ENCODE data around the gene B4GALT6. TPM values are rescaled to one million over a fixed set of nuclear protein-coding genes. Genes with fewer than 3 reads are reported as not detected.

The B4GALT6 gene
- total RNA-seq, 1 donor from 2014 or later = 3.8 TPM

DNA sequence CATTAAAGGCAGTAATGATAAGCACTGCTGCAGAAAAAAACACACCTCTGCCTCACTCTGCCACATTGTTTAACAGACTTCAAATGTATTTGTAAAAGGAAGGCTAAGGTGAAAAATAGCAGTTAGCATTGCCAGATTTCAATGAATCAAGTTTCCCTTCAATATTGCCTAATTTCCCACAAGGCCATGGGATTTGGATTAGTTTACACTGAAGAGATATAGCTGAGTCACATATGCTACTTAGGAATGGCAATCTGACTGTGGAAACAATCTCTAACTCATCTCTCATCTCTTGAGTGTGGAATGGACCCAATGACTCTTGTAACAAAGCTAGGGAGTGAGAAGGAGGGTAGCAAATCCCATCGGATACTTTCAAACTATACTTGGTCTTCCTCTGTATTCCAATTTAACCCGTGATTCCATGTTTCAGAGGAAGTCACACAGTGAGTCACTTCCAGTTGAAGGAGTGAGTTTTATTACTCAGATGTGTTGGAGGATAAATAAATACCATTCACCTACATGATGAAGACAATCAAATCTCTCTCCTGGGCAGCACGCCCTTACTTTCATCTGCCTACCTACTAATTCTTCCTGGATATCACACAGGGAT is 5.1 kb downstream of the B4GALT6 start:
- no peak overlapping the region for H3K27ac Mint-ChIP-seq

DNA sequence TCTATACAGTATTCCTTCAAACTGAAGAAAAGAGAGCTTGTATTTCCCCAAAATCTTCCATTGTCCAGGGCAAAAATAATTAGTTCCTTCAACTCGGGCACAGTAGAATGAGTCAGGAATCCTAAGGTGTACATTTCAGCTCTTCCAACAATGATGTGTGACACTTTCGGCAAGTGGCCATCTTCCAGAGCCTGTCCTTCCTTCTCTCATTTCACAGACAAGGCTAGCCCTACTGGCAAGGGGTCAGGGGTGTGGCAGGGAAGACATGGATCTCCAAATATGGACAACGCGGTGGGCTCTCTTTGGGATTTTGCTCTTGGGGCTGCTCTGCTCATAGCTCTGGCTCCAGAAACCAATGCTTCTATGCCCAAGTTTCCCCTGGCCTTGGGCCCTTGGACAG is 6.0 kb downstream of the B4GALT6 start:
- ChIA-PET POLR2A (no interaction called here), CTCF (no interaction called here)
- no peak for TF ChIP-seq CTCF (IDR thresholded peaks at IDR 0.05)
- intact Hi-C loops (cut with micrococcal nuclease) = no loop called here
- DNase-seq = no peak
- Mint-ChIP-seq H3K36me3 (ENCODE audit: low read depth) (no peaks in the 10 kb centered on the region), H3K4me1 (no peaks in the 10 kb centered on the region), H3K4me3 (no peak overlapping the region), H3K9me3 (no peaks in the 10 kb centered on the region), H3K27ac (no peak overlapping the region), H3K27me3 (peaks cover 10% of the 10 kb centered on the region)
- ATAC-seq (ENCODE audit: low read depth) = no peak

More for the DNA sequence above, 5.1 kb downstream of the B4GALT6 start:
- no peak for TF ChIP-seq CTCF (IDR thresholded peaks at IDR 0.05)
- intact Hi-C loops (cut with micrococcal nuclease) = no loop called here
- POLR2A ChIA-PET = no interaction called here
- DNase-seq (no peak), ATAC-seq (ENCODE audit: low read depth) (no peak)
- Mint-ChIP-seq H3K36me3 (ENCODE audit: low read depth) (peaks cover 2% of the 10 kb centered on the region), H3K4me3 (no peak overlapping the region), H3K9me3 (no peaks in the 10 kb centered on the region), H3K4me1 (peaks cover 8% of the 10 kb centered on the region), H3K27me3 (peaks cover 15% of the 10 kb centered on the region)
- CTCF ChIA-PET = no interaction called here

- Mint-ChIP-seq H3K4me3 (no peak overlapping the region), H3K27me3 (peaks cover 7% of the 10 kb centered on the region), H3K4me1 (no peaks in the 10 kb centered on the region), H3K9me3 (no peaks in the 10 kb centered on the region), H3K36me3 (ENCODE audit: low read depth) (no peaks in the 10 kb centered on the region), H3K27ac (no peak overlapping the region)
- DNase-seq (no peak), ATAC-seq (ENCODE audit: low read depth) (no peak)
- no peak for TF ChIP-seq CTCF (IDR thresholded peaks at IDR 0.05)
- CTCF ChIA-PET = interaction anchor here (0.9 kb wide), 1 partner anchor 41 kb away, joined by 3 read pairs; no protein-coding TSS in a partner anchor
- POLR2A ChIA-PET = no interaction called here
- intact Hi-C loops (cut with micrococcal nuclease) = no loop called here
These were observed 6.8 kb downstream of the B4GALT6 start for GRCh38 chr18:31677592-31677991.

DNA sequence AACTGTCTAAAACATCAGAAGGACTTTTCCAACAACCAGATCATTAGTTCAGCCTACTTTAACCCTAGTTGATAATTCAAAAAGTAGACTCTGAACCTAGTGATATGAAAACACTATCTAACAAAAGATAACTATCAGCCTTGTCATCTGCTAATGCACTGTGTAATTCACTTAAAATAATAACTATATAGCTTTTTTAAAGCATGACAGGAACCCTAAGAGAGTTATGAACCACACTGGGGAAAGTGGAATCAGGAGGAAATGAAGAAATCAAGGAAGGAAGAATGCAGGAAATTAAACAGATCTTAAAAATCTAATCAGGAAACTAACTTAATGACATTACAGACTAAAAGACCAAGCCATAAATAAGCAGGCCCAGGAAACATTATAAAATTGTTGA is 9.0 kb downstream of the B4GALT6 start:
- ChIA-PET CTCF (interaction anchor here (1.1 kb wide), 1 partner anchor 32 kb away, joined by 3 read pairs; no protein-coding TSS in a partner anchor), POLR2A (no interaction called here)
- Mint-ChIP-seq H3K36me3 (ENCODE audit: low read depth) (no peaks in the 10 kb centered on the region), H3K4me3 (no peak overlapping the region), H3K4me1 (no peaks in the 10 kb centered on the region), H3K27me3 (peaks cover 3% of the 10 kb centered on the region), H3K27ac (no peak overlapping the region), H3K9me3 (no peaks in the 10 kb centered on the region)
- intact Hi-C loops (cut with micrococcal nuclease) = no loop called here
- DNase-seq (no peak), ATAC-seq (ENCODE audit: low read depth) (no peak)
- TF ChIP-seq CTCF (IDR thresholded peaks at IDR 0.05) = no peak

- intact Hi-C loops (cut with micrococcal nuclease) = no loop called here
These were observed 11.7 kb downstream of the B4GALT6 start for GRCh38 chr18:31672628-31673135.

More at GRCh38 chr18:31672628-31673135, 11.7 kb downstream of the B4GALT6 start:
- DNase-seq = no peak
- Mint-ChIP-seq H3K36me3 (ENCODE audit: low read depth) (no peaks in the 10 kb centered on the region), H3K27ac (no peak overlapping the region), H3K27me3 (no peaks in the 10 kb centered on the region), H3K4me1 (no peaks in the 10 kb centered on the region), H3K9me3 (no peaks in the 10 kb centered on the region), H3K4me3 (no peak overlapping the region)
- no peak for TF ChIP-seq CTCF (IDR thresholded peaks at IDR 0.05)
- CTCF ChIA-PET = no interaction called here
- no peak for ATAC-seq (ENCODE audit: low read depth)
- POLR2A ChIA-PET = no interaction called here

Data from activated B cell treated with CpG ODN at 0.5 μM for 24 hours (primary cell).